ENCODE measurements around the gene OR11A1.
"Not testable (repeated sequence)": the region's sequence is repeated elsewhere in the genome, so short reads cannot be mapped to it uniquely, and the experiment has no call there.

OR11A1 gene

GRCh38 chr6:29477923-29478450, 21.1 kb upstream of the OR11A1 start:
- DNase-seq = no peak

- no peak for DNase-seq
These were observed 18.1 kb upstream of the OR11A1 start for GRCh38 chr6:29474996-29475395.

- no peak for DNase-seq
These were observed 9.4 kb upstream of the OR11A1 start for GRCh38 chr6:29466241-29466640.

GRCh38 chr6:29465801-29466200, 8.9 kb upstream of the OR11A1 start:
- DNase-seq = no peak

- DNase-seq = no peak
These were observed 8.4 kb upstream of the OR11A1 start for GRCh38 chr6:29465279-29465678.

- no peak for DNase-seq
These were observed 5.2 kb upstream of the OR11A1 start for GRCh38 chr6:29462022-29462421.

- no peak for DNase-seq
These were observed 4.3 kb upstream of the OR11A1 start for GRCh38 chr6:29461021-29461814.

GRCh38 chr6:29451471-29452193, 5.2 kb downstream of the OR11A1 start:
- DNase-seq = no peak

GRCh38 chr6:29447670-29448069, 9.2 kb downstream of the OR11A1 start:
- DNase-seq = no peak

GRCh38 chr6:29444031-29444430, 12.8 kb downstream of the OR11A1 start:
- not testable (repeated sequence) for DNase-seq

- DNase-seq = no peak
These were observed 14.2 kb downstream of the OR11A1 start for GRCh38 chr6:29442719-29443118.

GRCh38 chr6:29439006-29439405, 17.9 kb downstream of the OR11A1 start, which contains the start of gene OR10C1:
Gene OR10C1 (plus strand): TSS chr6:29439306. CDS start chr6:29440016, 710 bp downstream.
- no peak for DNase-seq

GRCh38 chr6:29436730-29437129, 20.1 kb downstream of the OR11A1 start:
- DNase-seq = not testable (repeated sequence)

GRCh38 chr6:29426654-29427053, 30.2 kb downstream of the OR11A1 start:
- no peak for DNase-seq

GRCh38 chr6:29425075-29425474, 31.8 kb downstream of the OR11A1 start:
- no peak for DNase-seq

- no peak for DNase-seq
These were observed 32.3 kb downstream of the OR11A1 start for GRCh38 chr6:29424575-29424974.

GRCh38 chr6:29424168-29424567, 32.7 kb downstream of the OR11A1 start:
- no peak for DNase-seq

- no peak for DNase-seq
These were observed 37.4 kb downstream of the OR11A1 start for GRCh38 chr6:29419516-29419915.

GRCh38 chr6:29414588-29414987, 42.3 kb downstream of the OR11A1 start, which contains the start of gene OR12D1:
Gene OR12D1 (plus strand): TSS chr6:29414928.
- no peak for DNase-seq

- DNase-seq = no peak
These were observed 53.1 kb downstream of the OR11A1 start for GRCh38 chr6:29403801-29404200.

- DNase-seq = no peak
These were observed 57.3 kb downstream of the OR11A1 start for GRCh38 chr6:29399525-29399924.

GRCh38 chr6:29395331-29395730, 61.5 kb downstream of the OR11A1 start, which contains the start of gene OR12D2:
Gene OR12D2 (plus strand): TSS chr6:29395631. CDS start chr6:29396700, 1,069 bp downstream.
- DNase-seq = no peak

- DNase-seq = no peak
These were observed 68.3 kb downstream of the OR11A1 start for GRCh38 chr6:29388533-29388932.

GRCh38 chr6:29376003-29376402, 80.9 kb downstream of the OR11A1 start:
- no peak for DNase-seq

All from fibroblast of skin of right biceps (primary cell).